NB4 (cell line): ENCODE results near the gene HOATZ.

Experiments
- CTCF ChIP-seq: IDR thresholded peaks from one replicate; pipeline ENCODE4 v1.5.1; 2012; ENCODE audit warnings: low read depth, low read length
- MAX ChIP-seq: IDR thresholded peaks from 2 replicates; pipeline ENCODE4 v1.6.1; 2011; ENCODE audit warnings: low read depth, low read length
- MYC ChIP-seq: IDR thresholded peaks from 2 replicates; pipeline ENCODE4 v1.6.1; 2011; ENCODE audit warnings: low read depth, low read length
- POLR2A ChIP-seq: IDR thresholded peaks from 2 replicates; pipeline ENCODE4 v1.6.1; 2011; ENCODE audit warnings: mild to moderate bottlenecking; ENCODE audit not compliant: insufficient read length; ENCODE audit errors: extremely low read depth

DNA sequence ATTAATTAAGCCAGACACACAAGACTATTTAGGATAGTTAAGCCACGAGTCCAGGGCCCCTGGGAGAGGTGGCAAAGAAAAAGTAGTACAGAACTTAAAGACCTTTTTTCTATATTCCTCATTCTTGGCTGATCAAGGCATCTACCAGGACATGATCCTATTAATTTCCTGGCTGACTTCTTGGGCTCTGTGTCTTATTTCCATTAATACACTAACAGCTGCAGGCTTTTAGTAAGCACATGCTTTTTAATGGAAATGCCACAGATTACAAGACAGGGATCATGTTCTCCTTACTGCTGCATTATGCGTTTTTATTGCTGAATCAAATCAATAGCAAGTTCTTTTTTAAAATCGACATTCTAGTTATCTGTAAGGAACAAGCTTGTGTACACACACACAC is 37.6 kb upstream of the HOATZ start:
- TF ChIP-seq CTCF (no peak), POLR2A (no peak), MAX (no peak), MYC (no peak)
